Stomach smooth muscle (tissue), 2 donors: ENCODE results near the gene NXPH1.
A peak's percentile ranks its signal among the peaks of the same experiment; 100 is the strongest.

ENCODE experiments used
- H3K27ac ChIP-seq: one replicate; pipeline ENCODE4 v1.7.0; 2013; ENCODE audit warnings: mild to moderate bottlenecking, low read length, inconsistent platforms
- H3K27me3 ChIP-seq, 2 donors: one replicate each; pipeline ENCODE4 v1.7.0; 2013; ENCODE audit warnings: low read length in 2 of 2; ENCODE audit not compliant: insufficient read depth in 2 of 2, control insufficient read depth in 1 of 2
- H3K36me3 ChIP-seq, 2 donors: one replicate each; pipeline ENCODE4 v1.7.0; 2013; ENCODE audit warnings: low read length in 2 of 2; ENCODE audit not compliant: control insufficient read depth in 2 of 2, insufficient read depth in 2 of 2
- H3K4me1 ChIP-seq: one replicate; pipeline ENCODE4 v1.7.0; 2013; ENCODE audit warnings: low read length; ENCODE audit not compliant: control insufficient read depth, insufficient read depth
- H3K4me3 ChIP-seq, 2 donors: one replicate each; pipeline ENCODE4 v1.7.0; 2013; ENCODE audit warnings: low read length in 2 of 2
- H3K9ac ChIP-seq, 2 donors: one replicate each; pipeline ENCODE4 v1.7.0; 2013; ENCODE audit warnings: low read length in 2 of 2, mild to moderate bottlenecking in 1 of 2
- H3K9me3 ChIP-seq, 2 donors: one replicate each; pipeline ENCODE4 v1.7.0; 2013; ENCODE audit warnings: low read length in 2 of 2; ENCODE audit not compliant: control insufficient read depth in 2 of 2
- donor health status: healthy.
- donor health status: Pancreatic carcinoma.

Gene NXPH1

GRCh38 chr7:8433477-8434289 lies at the start of gene NXPH1:
NXPH1 (plus strand) TSS chr7:8433609.
- Histone ChIP-seq H3K4me3 (peak within 1 kb of the TSS in 1 of 2 donors; percentile 8), H3K9ac (no peak within 1 kb of the TSS), H3K36me3 (no peaks in the 10 kb centered on the region), H3K27ac (no peak within 1 kb of the TSS), H3K4me1 (peaks cover 3% of the 10 kb centered on the region), H3K27me3 (peaks cover 51 to 63% of the 10 kb centered on the region in 2 donors), H3K9me3 (no peaks in the 10 kb centered on the region)

DNA sequence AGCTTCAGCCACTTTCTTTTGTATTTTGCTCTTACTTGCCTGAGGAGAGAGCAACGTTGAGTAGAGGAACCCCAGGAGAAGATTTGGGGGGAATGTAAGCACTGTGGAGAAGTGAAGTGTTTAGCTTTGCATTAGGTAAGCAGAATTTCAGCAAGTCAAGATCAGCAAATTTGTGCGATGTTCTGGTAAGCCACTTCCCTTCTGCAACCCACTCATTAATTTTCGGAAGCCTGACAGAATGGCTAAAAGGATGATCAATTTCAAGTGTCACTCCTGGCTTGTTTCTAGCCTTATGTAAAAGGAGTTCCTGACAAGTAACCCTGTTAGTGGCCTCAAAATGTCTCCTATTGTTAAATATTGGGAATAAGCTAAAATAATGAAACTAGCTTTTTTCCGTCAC lies 48.5 kb upstream of the NXPH1 start:
- H3K4me3 ChIP-seq = no peak overlapping the region
- no peaks in the 10 kb centered on the region for H3K4me1 ChIP-seq
- H3K27ac ChIP-seq = no peak overlapping the region
- no peak overlapping the region for H3K9ac ChIP-seq
- H3K27me3 ChIP-seq = no peaks in the 10 kb centered on the region
- no peaks in the 10 kb centered on the region for H3K9me3 ChIP-seq
- no peaks in the 10 kb centered on the region for H3K36me3 ChIP-seq

- Histone ChIP-seq H3K27ac (no peak overlapping the region), H3K4me1 (no peaks in the 10 kb centered on the region), H3K9me3 (no peaks in the 10 kb centered on the region), H3K27me3 (no peaks in the 10 kb centered on the region), H3K9ac (no peak overlapping the region), H3K36me3 (no peaks in the 10 kb centered on the region), H3K4me3 (no peak overlapping the region)
Measured at GRCh38 chr7:8386926-8387550, 46.4 kb upstream of the NXPH1 start.

DNA sequence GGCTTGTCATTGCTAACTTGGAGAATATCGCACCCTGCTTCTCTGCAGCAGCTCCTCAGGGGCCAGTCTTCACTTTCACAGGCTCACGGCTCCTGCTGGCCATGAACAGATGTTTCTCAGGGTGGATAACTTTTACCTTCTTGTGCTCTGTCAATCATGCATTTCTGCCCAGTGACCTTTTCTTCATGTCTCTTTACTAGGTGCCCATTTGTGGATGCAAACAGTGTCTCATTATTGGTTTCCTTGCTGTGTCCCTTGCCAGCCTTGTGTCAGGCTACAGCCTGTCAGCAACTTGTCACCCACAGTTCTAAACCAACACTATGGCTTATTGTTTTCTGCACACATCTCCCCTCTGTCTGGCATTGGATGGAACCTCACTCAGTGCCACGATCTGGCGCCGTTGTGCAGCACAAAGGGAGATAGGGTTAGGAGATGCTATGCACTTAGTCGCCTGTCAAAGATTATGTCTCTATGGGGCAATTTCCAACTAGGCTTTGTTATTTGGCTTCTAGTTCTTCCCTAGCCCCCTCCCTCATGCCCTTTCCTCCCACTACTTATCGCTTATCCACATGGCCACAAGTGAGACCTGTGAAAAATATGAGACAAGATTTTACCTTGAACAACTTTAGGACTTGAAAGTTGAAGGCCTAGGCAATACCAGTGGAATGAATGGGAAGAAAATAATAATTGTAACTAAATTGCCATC lies 45.7 kb upstream of the NXPH1 start:
- H3K9me3 ChIP-seq = no peaks in the 10 kb centered on the region
- H3K27me3 ChIP-seq = no peaks in the 10 kb centered on the region
- H3K4me1 ChIP-seq = no peaks in the 10 kb centered on the region
- no peak overlapping the region for H3K9ac ChIP-seq
- H3K36me3 ChIP-seq = no peaks in the 10 kb centered on the region
- H3K4me3 ChIP-seq = no peak overlapping the region
- H3K27ac ChIP-seq = no peak overlapping the region

DNA sequence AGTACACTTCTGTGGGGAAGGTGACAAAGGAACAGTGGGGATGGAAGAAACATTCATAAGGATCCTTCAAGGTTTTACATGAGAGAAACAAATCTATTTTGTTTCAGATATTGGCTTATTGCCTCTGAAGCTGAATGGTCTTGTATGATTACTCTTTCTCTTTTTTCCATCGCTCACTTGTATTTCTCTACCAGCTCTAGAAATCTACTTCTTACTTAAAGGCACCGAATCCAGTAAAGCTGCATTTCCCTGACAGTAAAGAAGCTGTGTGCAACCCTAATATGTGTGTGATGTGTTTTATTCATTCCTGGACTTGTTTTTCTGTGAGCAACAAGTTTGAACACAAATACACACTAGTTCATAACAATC lies 45.2 kb upstream of the NXPH1 start:
- no peaks in the 10 kb centered on the region for H3K9me3 ChIP-seq
- H3K4me1 ChIP-seq = no peaks in the 10 kb centered on the region
- no peak overlapping the region for H3K4me3 ChIP-seq
- H3K27me3 ChIP-seq = no peaks in the 10 kb centered on the region
- H3K9ac ChIP-seq = no peak overlapping the region
- H3K27ac ChIP-seq = no peak overlapping the region
- H3K36me3 ChIP-seq = no peaks in the 10 kb centered on the region

DNA sequence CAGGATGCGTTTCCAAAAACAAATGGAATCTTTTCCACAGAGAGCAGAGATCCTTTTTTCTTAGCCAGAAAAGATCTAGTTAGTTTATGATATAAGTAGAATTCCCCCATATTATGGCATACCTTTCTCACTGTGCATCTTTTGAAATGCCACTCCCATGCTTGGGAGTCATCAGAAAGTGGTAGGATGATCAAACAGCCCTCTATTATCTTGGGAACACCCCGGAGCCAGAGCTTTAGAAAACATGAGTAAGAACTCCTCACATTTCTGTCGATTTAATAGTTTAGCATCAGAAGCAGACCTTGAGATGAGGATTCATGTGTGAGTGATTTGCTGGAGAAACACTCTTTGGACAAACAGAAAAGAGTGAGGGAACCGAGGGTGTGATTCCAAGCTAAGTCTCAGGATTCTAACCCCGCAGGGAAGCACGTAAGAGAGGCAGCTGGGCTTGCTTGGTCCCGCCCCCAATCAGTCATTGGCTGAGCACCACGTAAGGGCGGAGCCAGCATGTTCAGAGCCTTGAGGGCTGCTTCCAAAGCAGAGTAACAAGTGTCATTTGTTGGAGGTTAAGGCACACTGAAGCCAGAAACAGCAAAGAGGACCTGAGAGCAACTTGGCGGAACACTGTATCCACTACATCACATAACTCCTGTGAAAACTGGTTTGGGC lies 43.7 kb upstream of the NXPH1 start:
- no peaks in the 10 kb centered on the region for H3K36me3 ChIP-seq
- no peak overlapping the region for H3K9ac ChIP-seq
- no peak overlapping the region for H3K4me3 ChIP-seq
- no peaks in the 10 kb centered on the region for H3K9me3 ChIP-seq
- no peaks in the 10 kb centered on the region for H3K27me3 ChIP-seq
- no peaks in the 10 kb centered on the region for H3K4me1 ChIP-seq
- no peak overlapping the region for H3K27ac ChIP-seq

GRCh38 chr7:8390262-8390626 lies 43.2 kb upstream of the NXPH1 start:
- no peak overlapping the region for H3K4me3 ChIP-seq
- no peak overlapping the region for H3K27ac ChIP-seq
- H3K4me1 ChIP-seq = no peaks in the 10 kb centered on the region
- H3K9ac ChIP-seq = no peak overlapping the region
- no peaks in the 10 kb centered on the region for H3K36me3 ChIP-seq
- H3K27me3 ChIP-seq = no peaks in the 10 kb centered on the region
- H3K9me3 ChIP-seq = no peaks in the 10 kb centered on the region

- Histone ChIP-seq H3K9me3 (no peaks in the 10 kb centered on the region), H3K27ac (no peak overlapping the region), H3K36me3 (no peaks in the 10 kb centered on the region), H3K4me3 (no peak overlapping the region), H3K27me3 (no peaks in the 10 kb centered on the region), H3K9ac (no peak overlapping the region), H3K4me1 (no peaks in the 10 kb centered on the region)
Measured at GRCh38 chr7:8391353-8392062, 41.9 kb upstream of the NXPH1 start.

GRCh38 chr7:8396294-8396693 lies 37.1 kb upstream of the NXPH1 start:
- Histone ChIP-seq H3K27me3 (no peaks in the 10 kb centered on the region), H3K36me3 (no peaks in the 10 kb centered on the region), H3K27ac (no peak overlapping the region), H3K4me1 (no peaks in the 10 kb centered on the region), H3K9me3 (no peaks in the 10 kb centered on the region), H3K4me3 (no peak overlapping the region), H3K9ac (no peak overlapping the region)

DNA sequence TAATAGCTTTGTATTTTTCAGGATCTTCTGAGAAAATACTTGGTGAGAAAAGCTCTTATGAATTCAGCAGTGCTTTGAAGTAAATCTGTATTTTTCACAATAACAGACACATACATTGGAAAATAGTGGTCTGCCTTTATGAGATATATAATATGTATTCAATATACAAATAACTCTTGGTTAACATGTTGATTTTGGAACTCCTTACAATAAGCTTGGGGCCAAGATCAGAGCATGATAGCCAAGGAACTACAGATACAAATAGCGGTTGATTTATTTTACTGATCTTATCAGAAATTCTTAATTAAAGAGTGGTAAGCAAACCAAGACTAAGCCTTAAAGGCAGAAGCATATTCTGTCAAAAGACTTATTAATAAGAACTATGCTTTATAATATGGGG lies 24.5 kb upstream of the NXPH1 start:
- Histone ChIP-seq H3K36me3 (no peaks in the 10 kb centered on the region), H3K27ac (no peak overlapping the region), H3K4me3 (no peak overlapping the region), H3K4me1 (no peaks in the 10 kb centered on the region), H3K27me3 (no peaks in the 10 kb centered on the region), H3K9ac (no peak overlapping the region), H3K9me3 (no peaks in the 10 kb centered on the region)
